OCI-LY3 (cell line): ENCODE measurements around the gene PLCZ1.

ENCODE experiments used
- H2AFZ ChIP-seq: fragments of 200-600, 300-600 bp; shearing (Covaris generic); 2 replicates; pipeline ENCODE4 v1.6.0; 2014; ENCODE audit warnings: antibody characterized with exemption, low read depth, low read length
- H3K27ac ChIP-seq: fragments of 200-600, 300-600 bp; sonication (generic); 2 replicates; pipeline ENCODE4 v1.5.1; 2014; ENCODE audit warnings: mild to moderate bottlenecking, low read length, moderate library complexity, mixed read lengths
- H3K27me3 ChIP-seq: fragments of 200-600, 300-600 bp; sonication (generic); 2 replicates; pipeline ENCODE4 v1.6.1; 2014; ENCODE audit warnings: low read depth, low read length, mixed read lengths
- H3K36me3 ChIP-seq: fragments of 200-600, 300-600 bp; sonication (generic); replicated peaks from 2 replicates; pipeline ENCODE3; 2014; ENCODE audit warnings: low read depth, low read length, mixed read lengths
- H3K4me1 ChIP-seq: fragments of 300-600, 200-600 bp; sonication (generic); 2 replicates; pipeline ENCODE4 v1.6.1; 2014; ENCODE audit warnings: low read length, mixed read lengths
- H3K4me2 ChIP-seq: fragments of 200-600, 300-600 bp; sonication (generic); 2 replicates; pipeline ENCODE4 v1.6.1; 2014; ENCODE audit warnings: low read length, mixed read lengths
- H3K4me3 ChIP-seq: fragments of 300-600, 200-600 bp; sonication (generic); 2 replicates; pipeline ENCODE4 v1.5.1; 2014; ENCODE audit warnings: antibody characterized with exemption, mild to moderate bottlenecking, low read length, moderate library complexity
- H3K79me2 ChIP-seq: fragments of 300-600, 200-600 bp; shearing (Covaris generic); 2 replicates; pipeline ENCODE4 v1.6.1; 2014; ENCODE audit warnings: mild to moderate bottlenecking, low read length, mixed read lengths
- H3K9ac ChIP-seq: fragments of 300-600, 200-600 bp; shearing (Covaris generic); 2 replicates; pipeline ENCODE4 v1.6.0; 2014; ENCODE audit warnings: mild to moderate bottlenecking, low read length, moderate library complexity
- H3K9me3 ChIP-seq: fragments of 200-600, 300-600 bp; shearing (Covaris generic); 2 replicates; pipeline ENCODE4 v1.6.1; 2014; ENCODE audit warnings: low read length, mixed read lengths; ENCODE audit not compliant: insufficient read depth
- H4K20me1 ChIP-seq: fragments of 200-600, 300-600 bp; sonication (generic); 2 replicates; pipeline ENCODE4 v1.6.1; 2016; ENCODE audit warnings: low read length, mixed read lengths; ENCODE audit not compliant: insufficient read depth
- CTCF ChIP-seq: fragments of 200-600, 300-600 bp; sonication (generic); IDR thresholded peaks from 2 replicates; pipeline ENCODE4 v1.5.1; 2014; ENCODE audit warnings: antibody characterized with exemption, low read length, low read depth
- EZH2phosphoT487 ChIP-seq: fragments of 200-600 bp; shearing (Covaris generic); IDR thresholded peaks from 2 replicates; pipeline ENCODE4 v1.6.1; 2018; ENCODE audit warnings: antibody characterized with exemption, mixed run types, low read depth

The PLCZ1 gene

GRCh38 chr12:18651525-18651924 is 86.3 kb downstream of the PLCZ1 start:
- Histone ChIP-seq H4K20me1 (no peaks in the 10 kb centered on the region), H3K27ac (no peak overlapping the region), H3K36me3 (no peaks in the 10 kb centered on the region), H2AFZ (no peak overlapping the region), H3K79me2 (no peaks in the 10 kb centered on the region), H3K9me3 (no peaks in the 10 kb centered on the region; the same call in 1 of the 2 replicates), H3K9ac (no peak overlapping the region), H3K4me1 (no peaks in the 10 kb centered on the region), H3K4me2 (no peak overlapping the region), H3K27me3 (no peaks in the 10 kb centered on the region), H3K4me3 (no peak overlapping the region)
- TF ChIP-seq CTCF (no peak), EZH2phosphoT487 (no peak)

DNA sequence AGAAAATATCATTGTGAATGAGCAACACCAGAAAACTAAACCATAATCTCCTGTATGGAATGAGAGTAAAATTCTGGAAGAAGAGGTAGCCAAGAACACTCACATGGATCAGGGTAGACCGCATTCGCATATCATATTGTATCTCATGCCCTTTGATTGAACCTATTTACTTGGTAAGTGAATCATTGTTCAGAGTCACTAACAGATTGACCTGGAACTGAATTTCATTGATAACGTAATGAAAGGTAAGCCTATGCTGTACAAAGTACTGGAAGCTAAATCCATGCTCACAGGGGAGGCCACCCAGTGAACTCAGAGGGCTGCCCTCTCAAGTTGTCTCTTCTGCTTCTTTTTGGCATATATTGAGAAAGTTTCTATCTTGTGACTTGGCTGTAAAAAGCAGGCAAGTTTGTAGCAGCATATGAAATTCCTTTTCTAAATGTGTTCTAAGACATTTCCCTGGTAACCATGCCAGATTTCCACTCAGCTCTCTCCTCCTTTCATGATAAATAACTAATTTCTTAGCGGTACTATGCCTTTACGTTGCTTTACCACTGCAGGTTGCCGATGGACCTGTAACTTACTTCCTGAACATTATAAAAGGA is 91.4 kb downstream of the PLCZ1 start:
- H3K27me3 ChIP-seq, result no peaks in the 10 kb centered on the region
- no peak overlapping the region for H3K4me2 ChIP-seq
- no peaks in the 10 kb centered on the region; the same call in 1 of the 2 replicates for H3K9me3 ChIP-seq
- no peak overlapping the region for H3K9ac ChIP-seq
- no peaks in the 10 kb centered on the region for H3K4me1 ChIP-seq
- H4K20me1 ChIP-seq, result no peaks in the 10 kb centered on the region
- no peak for TF ChIP-seq EZH2phosphoT487
- TF ChIP-seq CTCF, result no peak
- no peaks in the 10 kb centered on the region for H3K79me2 ChIP-seq
- no peak overlapping the region for H2AFZ ChIP-seq
- H3K27ac ChIP-seq, result no peak overlapping the region
- no peaks in the 10 kb centered on the region for H3K36me3 ChIP-seq
- no peak overlapping the region for H3K4me3 ChIP-seq

- H3K36me3 ChIP-seq, result no peaks in the 10 kb centered on the region
- H3K4me2 ChIP-seq, result no peak overlapping the region
- no peaks in the 10 kb centered on the region for H3K4me1 ChIP-seq
- H4K20me1 ChIP-seq, result no peaks in the 10 kb centered on the region
- no peak overlapping the region for H3K27ac ChIP-seq
- H3K4me3 ChIP-seq, result no peak overlapping the region
- no peak overlapping the region for H3K9ac ChIP-seq
- H3K9me3 ChIP-seq, result no peaks in the 10 kb centered on the region
- no peak for TF ChIP-seq CTCF
- no peak for TF ChIP-seq EZH2phosphoT487
- no peak overlapping the region for H2AFZ ChIP-seq
- H3K79me2 ChIP-seq, result no peaks in the 10 kb centered on the region
- no peaks in the 10 kb centered on the region for H3K27me3 ChIP-seq
Observed at GRCh38 chr12:18644564-18644963, 93.2 kb downstream of the PLCZ1 start.

- TF ChIP-seq CTCF (no peak), EZH2phosphoT487 (no peak)
- no peaks in the 10 kb centered on the region for H4K20me1 ChIP-seq
Observed at GRCh38 chr12:18643681-18644080, 94.1 kb downstream of the PLCZ1 start.

More at GRCh38 chr12:18643681-18644080, 94.1 kb downstream of the PLCZ1 start:
- Histone ChIP-seq H3K4me1 (no peaks in the 10 kb centered on the region), H3K79me2 (no peaks in the 10 kb centered on the region), H3K9me3 (no peaks in the 10 kb centered on the region), H3K27ac (no peak overlapping the region), H3K27me3 (no peaks in the 10 kb centered on the region), H3K9ac (no peak overlapping the region), H3K4me2 (no peak overlapping the region), H3K4me3 (no peak overlapping the region), H2AFZ (no peak overlapping the region; the same call in 1 of the 2 replicates), H3K36me3 (no peaks in the 10 kb centered on the region)
